Stimulated activated CD4-positive, alpha-beta T cell treated with anti-CD3 and anti-CD28 coated beads, Interleukin-12 subunit alpha, Interleukin-12 subunit beta, amount 100 ng/mL, for 24 hours (primary cell): ENCODE data around the gene OR10A5.
"Not testable (repeated sequence)": the region's sequence is repeated elsewhere in the genome, so short reads cannot be mapped to it uniquely, and the experiment has no call there.

Experiments used
- DNase-seq, 2 experiments: peaks; one replicate each; pipeline ENCODE4 v3.0.0-alpha.2; 2020; ENCODE audit warnings: low read depth in 2 of 2

Gene OR10A5

DNA sequence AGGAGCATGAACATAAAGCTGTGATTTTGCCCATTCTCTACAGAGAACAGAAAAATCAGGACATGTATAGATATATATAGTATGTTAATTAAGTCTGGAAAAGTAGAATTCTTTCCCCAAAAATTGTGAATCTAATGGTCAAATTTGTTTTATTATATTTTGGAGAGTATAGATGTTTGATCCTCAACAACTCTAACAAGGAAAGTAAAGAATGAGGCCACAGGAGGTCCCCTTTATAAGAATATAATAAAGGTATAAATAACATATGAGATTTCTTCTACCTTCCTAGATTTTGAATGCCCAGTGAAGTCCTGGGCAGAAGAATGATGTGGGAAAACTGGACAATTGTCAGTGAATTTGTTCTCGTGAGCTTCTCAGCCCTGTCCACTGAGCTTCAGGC lies 30.8 kb downstream of the OR10A5 start, which contains the start of gene OR10A4:
Gene OR10A4 (plus strand): TSS at position 301 of the 400 bp plus-strand sequence. CDS start 23 bp downstream, at position 324.
- no peak for DNase-seq

DNA sequence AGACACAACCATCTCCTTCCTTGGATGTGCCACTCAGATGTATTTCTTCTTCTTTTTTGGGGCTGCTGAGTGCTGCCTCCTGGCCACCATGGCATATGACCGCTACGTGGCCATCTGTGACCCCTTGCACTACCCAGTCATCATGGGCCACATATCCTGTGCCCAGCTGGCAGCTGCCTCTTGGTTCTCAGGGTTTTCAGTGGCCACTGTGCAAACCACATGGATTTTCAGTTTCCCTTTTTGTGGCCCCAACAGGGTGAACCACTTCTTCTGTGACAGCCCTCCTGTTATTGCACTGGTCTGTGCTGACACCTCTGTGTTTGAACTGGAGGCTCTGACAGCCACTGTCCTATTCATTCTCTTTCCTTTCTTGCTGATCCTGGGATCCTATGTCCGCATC lies 31.4 kb downstream of the OR10A5 start:
- no peak for DNase-seq

DNA sequence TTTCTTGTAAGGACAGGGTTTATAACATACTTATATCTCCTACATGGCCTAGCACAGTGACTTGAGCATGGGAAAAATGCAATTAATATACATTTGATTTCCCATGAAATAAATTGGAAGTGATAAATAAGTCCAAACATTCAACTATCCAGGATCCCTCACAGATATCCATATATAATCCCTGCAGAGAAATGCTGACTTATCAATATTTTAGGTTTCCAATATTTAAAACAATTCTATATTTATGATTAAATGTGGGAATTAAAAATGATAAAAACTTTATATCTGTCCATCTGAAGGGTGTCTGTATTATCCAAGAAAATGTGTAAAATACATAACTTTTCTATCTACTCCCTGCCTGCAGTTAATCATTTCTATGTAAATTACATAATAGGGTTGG lies 37.3 kb downstream of the OR10A5 start:
- no peak for DNase-seq

DNA sequence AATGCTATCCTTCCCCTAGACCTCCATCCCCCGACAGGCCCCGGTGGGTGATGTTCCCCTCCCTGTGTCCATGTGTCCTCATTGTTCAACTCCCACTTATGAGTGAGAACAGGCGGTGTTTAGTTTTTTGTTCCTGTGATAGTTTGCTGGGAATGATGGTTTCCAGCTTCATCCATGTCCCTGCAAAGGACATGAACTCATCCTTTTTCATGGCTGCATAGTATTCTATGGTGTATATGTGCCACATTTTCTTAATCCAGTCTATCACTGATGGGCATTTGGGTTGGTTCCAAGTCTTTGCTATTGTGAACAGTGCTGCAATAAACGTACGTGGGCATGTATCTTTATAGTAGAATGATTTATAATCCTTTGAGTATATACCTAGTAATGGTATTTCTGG lies 42.2 kb downstream of the OR10A5 start:
- not testable (repeated sequence) for DNase-seq

DNA sequence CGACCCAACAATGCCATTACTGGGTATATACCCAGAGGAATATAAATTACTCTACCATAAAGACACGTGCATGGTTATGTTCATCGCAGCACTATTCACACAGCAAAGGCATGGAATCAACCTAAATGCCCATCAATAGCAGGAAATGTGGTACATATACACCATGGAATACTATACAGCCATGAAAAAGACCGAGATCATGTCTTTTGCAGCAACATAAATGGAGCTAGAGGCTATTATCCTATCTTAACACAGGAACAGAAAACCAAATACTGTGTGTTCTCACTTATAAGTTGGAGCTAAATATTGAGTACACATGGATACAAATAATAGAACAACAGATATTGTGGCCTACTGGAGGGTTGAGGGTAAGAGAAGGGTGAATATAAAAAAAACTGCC lies 43.3 kb downstream of the OR10A5 start:
- DNase-seq: no peak

DNA sequence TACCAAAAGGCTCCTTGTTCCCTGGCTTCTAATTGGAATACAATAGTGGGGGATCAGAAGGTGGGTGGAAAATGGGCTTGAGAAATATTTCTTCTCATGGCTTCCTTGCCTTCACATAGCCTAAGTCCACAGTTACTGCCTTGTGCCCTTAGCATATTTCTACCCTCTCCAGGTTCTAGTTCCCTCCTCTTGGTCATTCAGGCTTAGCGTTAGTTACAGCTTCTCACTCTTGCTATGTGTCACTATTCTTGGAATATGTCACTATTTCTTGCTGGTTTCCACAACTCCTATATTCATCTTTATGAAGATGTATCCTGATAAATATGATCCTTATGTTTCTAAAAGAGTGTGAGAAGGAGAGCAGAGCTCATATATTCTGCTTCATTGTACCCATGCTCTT lies 44.4 kb downstream of the OR10A5 start:
- no peak for DNase-seq

DNA sequence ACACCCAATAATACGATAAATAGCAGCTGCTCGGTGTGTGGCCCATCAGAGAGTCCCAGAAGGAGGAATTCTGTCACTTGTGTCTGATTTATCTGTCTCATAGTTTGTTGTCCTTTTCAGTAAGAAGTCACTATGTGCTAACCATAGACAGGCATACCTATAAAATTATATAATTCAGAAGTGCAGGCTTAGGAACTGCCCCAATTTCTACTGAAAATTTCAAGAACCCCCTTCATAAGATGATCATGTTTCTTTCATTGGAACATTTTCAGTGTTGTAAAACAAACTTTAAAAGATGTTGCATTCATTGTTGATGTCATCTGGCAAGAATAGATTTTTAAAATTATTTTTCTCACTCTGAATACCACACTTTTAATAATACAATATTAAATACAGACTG lies 46.9 kb downstream of the OR10A5 start, which contains the start of gene OR2D2:
Gene OR2D2 (minus strand): TSS at position 101 of the 400 bp plus-strand sequence. CDS start 0 bp downstream, at position 101.
- no peak for DNase-seq

DNA sequence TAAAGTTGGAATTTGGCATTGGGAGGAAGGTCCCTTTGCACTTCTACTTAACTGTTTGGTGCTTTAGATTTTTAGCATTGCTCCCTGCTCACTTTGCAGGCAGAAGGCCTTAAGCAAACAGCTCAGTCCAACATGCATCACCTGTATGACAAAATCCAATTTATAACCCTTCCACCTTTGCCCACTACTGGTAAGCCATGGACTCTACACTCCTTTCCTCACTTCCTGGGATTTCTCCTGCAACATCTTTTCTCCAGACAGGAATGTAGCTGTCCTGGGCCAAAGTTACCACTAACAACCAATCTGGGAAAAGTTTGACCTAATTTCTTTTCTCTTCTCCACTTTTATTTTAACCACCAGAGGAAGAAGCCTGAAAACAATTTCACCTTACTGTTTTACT lies 48.6 kb downstream of the OR10A5 start:
- no peak for DNase-seq

DNA sequence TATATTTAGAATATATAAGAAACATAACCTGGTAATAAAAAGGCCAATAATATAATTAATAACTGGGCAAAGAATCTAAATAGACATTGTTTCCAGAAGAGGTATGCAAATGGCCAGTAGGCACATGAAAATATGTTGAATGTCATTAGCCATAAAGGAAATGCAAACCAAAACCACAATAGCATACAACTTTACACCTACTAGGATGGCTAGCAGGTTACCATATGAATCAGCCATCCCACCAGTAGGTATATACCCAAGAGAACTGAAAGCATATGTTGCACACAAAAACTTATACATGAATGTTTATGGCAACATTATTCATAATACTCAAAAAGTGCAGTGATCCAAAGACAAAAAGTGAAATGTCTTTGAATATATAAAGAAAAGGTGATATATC lies 49.5 kb downstream of the OR10A5 start:
- no peak for DNase-seq
